Ovary (tissue), 9 donors: ENCODE measurements around the gene OPALIN. TPM values are rescaled to one million over a fixed set of nuclear protein-coding genes. Genes with fewer than 3 reads are reported as not detected.

Experiments
- DNase-seq, 5 donors: peaks; one replicate each; pipeline ENCODE4 v3.0.0-alpha.2; 2019 to 2020
- H3K27ac ChIP-seq, 2 donors: fragments of 200-600 bp; one replicate each; pipeline versions ENCODE4 v1.5.1 to v1.8.0; 2019 to 2022
- H3K27me3 ChIP-seq: fragments of 200-600 bp; one replicate; pipeline ENCODE4 v1.8.0; 2022
- H3K36me3 ChIP-seq: fragments of 200-600 bp; sonication (generic); one replicate; pipeline ENCODE4 v1.5.1; 2019
- H3K4me1 ChIP-seq: one replicate; pipeline ENCODE4 v1.8.1; 2013; ENCODE audit warnings: mild to moderate bottlenecking, moderate library complexity; ENCODE audit not compliant: insufficient read depth
- H3K4me3 ChIP-seq: fragments of 200-600 bp; sonication (generic); one replicate; pipeline ENCODE4 v1.5.1; 2017
- H3K9me3 ChIP-seq, 2 donors: fragments of 200-600 bp in 1 of 2; sonication (generic) in 1 of 2; one replicate each; pipeline versions ENCODE4 v1.5.1 to v1.8.1; 2013 to 2019; ENCODE audit warnings: mild to moderate bottlenecking in 1 of 2, moderate library complexity in 1 of 2
- CTCF ChIP-seq, 3 donors: fragments of 450-650 bp in 2 of 3; fragments of 200-600 bp in 1 of 3; IDR thresholded peaks; one replicate each; pipeline versions ENCODE4 v1.5.1 to v1.8.0; 2016 to 2022; ENCODE audit warnings: antibody characterized with exemption in 3 of 3, mild to moderate bottlenecking in 1 of 3
- EP300 ChIP-seq: sonication (generic); formaldehyde crosslinking; IDR thresholded peaks from one replicate; pipeline ENCODE4 v1.6.1; 2017; ENCODE audit warnings: antibody characterized with exemption
- POLR2A ChIP-seq: fragments of 450-650 bp; IDR thresholded peaks from one replicate; pipeline ENCODE4 v1.6.1; 2017; ENCODE audit warnings: antibody characterized with exemption, mild to moderate bottlenecking, moderate library complexity
- WGBS, 3 donors: extraction: QIAGEN DNeasy Blood & Tissue Kit in 1 of 3; methylation state at CpG; one replicate each; pipeline versions ENCODE4 v1.1.5 to v1.1.7; 2013 to 2017; 5-methylcytosine and 5-hydroxymethylcytosine counted together
- intact Hi-C, 4 donors: fragments of 100-400 bp; cut with DNase I; formaldehyde crosslinking; loops; one replicate each; pipeline versions ENCODE4 v1.11.0 to v1.15.1; 2022 to 2023
- polyA plus RNA-seq, 2 donors: library from polyadenylated mRNA; stranded (reverse); fragments of 200-250 nt in 1 of 2; fragments of 350-450 nt in 1 of 2; fragmentation: Illumina TruSeq in 1 of 2; extraction: RNeasy Lipid Tissue Mini Kit (QIAGEN cat#74804) in 1 of 2; gene quantifications; one replicate each; pipeline ENCODE4 v1.2.3, GENCODE V29; 2013 to 2014
- total RNA-seq, 7 donors: library from RNA; depleted of rRNA in 2 of 7; stranded (reverse); fragments of >200 nt in 2 of 7; fragmentation: NEBNext Ultra II Directional in 3 of 7; extraction: Animal tissue kit (Norgen Biotek cat#: 25700) in 3 of 7; gene quantifications; one replicate each; pipeline versions ENCODE4 v1.1.0 to v1.2.4, GENCODE V29; 2016 to 2023
- donor health status: DM: no; HTN: no; CAD: no; lungs with moderate emphysema.
- donor health status: DM: no; HTN: no; CAD: no.
- donor health status: Bipolar disorder and iron deficiency.
- donor health status: DM: yes; HTN: yes; CAD: no.
- donor health status: DM: no; HTN: no; CAD: no.
- donor health status: DM: yes; HTN: yes; CAD: no.

The OPALIN gene
- total and polyA plus RNA-seq, 9 donors, result 0.02 TPM; not detected in 8

GRCh38 chr10:96338279-96338925, 20.4 kb downstream of the OPALIN start:
- no peak for DNase-seq
- intact Hi-C loops, result no loop called here
- WGBS, 3 donors, result 24 to 32% (median 29%) methylated on average over 5 of the region's 5 CpGs
- Histone ChIP-seq H3K27ac (no peak overlapping the region), H3K36me3 (no peaks in the 10 kb centered on the region), H3K4me3 (no peak overlapping the region), H3K4me1 (no peaks in the 10 kb centered on the region), H3K27me3 (no peaks in the 10 kb centered on the region), H3K9me3 (no peaks in the 10 kb centered on the region)
- TF ChIP-seq POLR2A (no peak), EP300 (no peak), CTCF (IDR thresholded peaks at IDR 0.05) (no peak)

GRCh38 chr10:96337106-96337505, 21.7 kb downstream of the OPALIN start:
- Histone ChIP-seq H3K4me3 (no peak overlapping the region), H3K4me1 (no peaks in the 10 kb centered on the region), H3K27me3 (no peaks in the 10 kb centered on the region), H3K9me3 (no peaks in the 10 kb centered on the region), H3K27ac (no peak overlapping the region), H3K36me3 (no peaks in the 10 kb centered on the region)
- 77 to 87% (median 77%) methylated on average over 2 of the region's 2 CpGs for WGBS, 3 donors
- no peak for DNase-seq
- intact Hi-C loops, result no loop called here
- TF ChIP-seq POLR2A, result no peak
- no peak for TF ChIP-seq CTCF (IDR thresholded peaks at IDR 0.05)
- TF ChIP-seq EP300, result no peak

GRCh38 chr10:96334616-96335526, 23.9 kb downstream of the OPALIN start:
- Histone ChIP-seq H3K4me3 (no peak overlapping the region), H3K9me3 (no peaks in the 10 kb centered on the region), H3K27me3 (no peaks in the 10 kb centered on the region), H3K4me1 (no peaks in the 10 kb centered on the region), H3K36me3 (no peaks in the 10 kb centered on the region), H3K27ac (no peak overlapping the region)
- TF ChIP-seq POLR2A, result no peak
- no peak for TF ChIP-seq CTCF (IDR thresholded peaks at IDR 0.05)
- TF ChIP-seq EP300, result no peak
- 35 to 40% (median 36%) methylated on average over 5 of the region's 5 CpGs for WGBS, 3 donors
- no peak for DNase-seq
- intact Hi-C loops, result no loop called here

GRCh38 chr10:96333101-96333500, 25.7 kb downstream of the OPALIN start:
- Histone ChIP-seq H3K27ac (no peak overlapping the region), H3K4me3 (no peak overlapping the region), H3K4me1 (no peaks in the 10 kb centered on the region), H3K27me3 (no peaks in the 10 kb centered on the region), H3K36me3 (no peaks in the 10 kb centered on the region), H3K9me3 (no peaks in the 10 kb centered on the region)
- DNase-seq, result no peak
- 67 to 70% (median 67%) methylated on average over 1 of the region's 1 CpG for WGBS, 3 donors
- TF ChIP-seq POLR2A (no peak), CTCF (IDR thresholded peaks at IDR 0.05) (no peak), EP300 (no peak)
- intact Hi-C loops, result no loop called here
